ENCODE data around the gene PXDC1. TPM values are rescaled to one million over a fixed set of nuclear protein-coding genes. Genes with fewer than 3 reads are reported as not detected.
A peak's percentile ranks its signal among the peaks of the same experiment; 100 is the strongest.
"Not testable (repeated sequence)": the region's sequence is repeated elsewhere in the genome, so short reads cannot be mapped to it uniquely, and the experiment has no call there.

The PXDC1 gene
- total RNA-seq, 1 experiment from 2014 or later, result 27.6 TPM

DNA sequence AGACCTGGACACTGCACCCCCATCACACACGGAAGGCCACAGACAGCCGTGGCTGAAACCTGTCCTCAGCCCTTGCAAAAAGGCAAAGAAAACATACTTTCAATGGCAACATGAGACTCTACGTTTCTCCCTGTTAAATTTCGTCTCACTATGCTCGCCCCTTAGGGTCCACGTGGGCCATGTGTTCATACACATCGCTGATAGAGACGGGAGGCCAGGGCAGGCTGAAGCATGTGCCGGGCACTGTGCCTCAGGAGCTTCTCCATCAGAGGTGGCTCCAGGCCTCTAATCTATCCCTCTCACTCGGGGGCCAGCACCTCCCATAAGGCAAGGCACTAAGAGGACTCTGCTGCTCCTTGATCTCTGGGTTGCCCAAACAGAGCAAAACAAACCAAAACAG lies 17.5 kb downstream of the PXDC1 start:
- DNase-seq (ENCODE audit: low read depth), result no peak

DNA sequence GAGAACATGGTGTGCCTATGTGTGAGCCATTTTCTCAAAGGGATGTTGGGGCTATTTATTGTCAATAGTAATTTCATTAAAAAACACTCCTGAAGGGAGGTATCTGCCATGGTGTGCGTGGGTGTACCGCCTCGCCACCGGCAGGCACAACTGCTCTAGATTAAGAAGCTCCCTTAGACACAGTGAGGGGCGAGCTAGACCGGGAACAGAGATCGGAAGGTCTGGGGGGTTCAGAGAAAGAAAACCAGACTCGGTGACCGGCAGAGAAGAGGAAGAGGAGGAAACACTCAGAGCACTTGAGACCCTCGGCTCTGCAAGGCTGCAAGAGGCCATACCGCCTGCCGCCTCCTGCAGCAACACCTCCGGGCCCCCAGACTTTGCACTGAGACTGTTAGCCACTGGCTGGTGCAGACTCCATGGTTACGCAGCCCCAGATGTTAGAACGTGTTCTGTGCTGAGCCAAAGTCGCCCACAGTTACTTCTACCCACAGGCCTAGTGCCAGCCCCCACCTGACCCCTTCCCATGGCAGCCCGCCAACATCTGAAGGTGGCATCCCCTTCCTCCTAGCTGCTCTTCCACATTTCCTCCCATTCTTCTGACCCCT lies 18.1 kb downstream of the PXDC1 start:
- DNase-seq (ENCODE audit: low read depth), result no peak

DNA sequence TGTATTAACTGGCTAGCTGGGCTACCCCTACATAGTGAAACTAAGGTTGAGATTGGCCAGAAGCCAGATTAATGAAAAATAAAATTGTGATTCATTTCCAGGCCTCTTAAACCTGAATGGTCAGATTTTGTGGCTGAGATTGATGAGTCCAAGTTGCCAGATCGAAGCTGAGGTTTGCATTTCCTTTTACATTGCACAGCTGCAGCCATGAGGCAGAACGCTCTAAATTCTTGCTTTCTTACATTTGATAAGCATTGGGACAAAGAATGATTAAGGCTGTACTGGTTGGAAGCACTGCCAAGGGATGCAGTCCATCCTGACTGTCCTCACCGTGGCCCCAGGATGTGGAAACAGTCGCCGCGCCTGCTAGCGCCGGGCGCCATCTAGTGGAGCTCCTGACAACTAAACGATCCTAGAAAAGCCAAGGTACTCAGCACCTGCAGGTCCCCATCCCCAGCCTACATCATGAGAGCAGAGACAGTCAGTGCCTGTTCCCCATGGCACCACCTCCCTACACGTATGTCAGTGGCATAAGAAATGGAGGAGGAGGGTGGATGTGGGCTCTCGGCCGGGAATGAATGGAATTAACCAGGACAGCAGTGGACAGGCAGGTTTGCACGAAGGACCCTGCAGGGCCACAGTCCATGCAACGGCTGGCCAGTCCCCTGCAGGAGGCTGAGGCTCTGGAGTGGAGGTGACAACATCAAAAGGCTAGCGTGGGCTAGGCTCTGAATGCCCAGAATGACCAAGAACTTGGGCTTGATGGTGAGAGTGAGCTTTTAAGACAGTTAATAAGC lies 19.0 kb downstream of the PXDC1 start:
- peak; percentile 63 for DNase-seq (ENCODE audit: low read depth)

DNA sequence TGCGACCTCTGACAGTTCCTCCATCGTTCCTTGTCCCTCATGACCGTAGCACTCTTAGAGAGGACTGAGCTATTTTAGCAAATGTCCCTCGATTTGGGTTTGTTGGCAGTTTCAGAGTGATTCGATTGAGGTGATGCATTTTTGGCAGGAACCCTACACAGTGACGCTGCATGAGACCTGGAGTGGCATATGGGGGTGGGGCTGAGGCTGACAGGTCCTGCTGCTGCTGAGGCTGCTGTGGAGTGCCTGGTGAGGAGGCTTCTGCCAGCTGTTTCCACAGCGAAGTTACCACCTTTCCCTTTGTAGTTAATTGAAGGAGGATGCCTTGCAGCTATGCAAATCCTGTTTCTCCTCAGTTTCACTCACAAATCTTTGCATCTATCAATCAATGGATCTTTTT lies 19.8 kb downstream of the PXDC1 start:
- no peak for DNase-seq (ENCODE audit: low read depth)

DNA sequence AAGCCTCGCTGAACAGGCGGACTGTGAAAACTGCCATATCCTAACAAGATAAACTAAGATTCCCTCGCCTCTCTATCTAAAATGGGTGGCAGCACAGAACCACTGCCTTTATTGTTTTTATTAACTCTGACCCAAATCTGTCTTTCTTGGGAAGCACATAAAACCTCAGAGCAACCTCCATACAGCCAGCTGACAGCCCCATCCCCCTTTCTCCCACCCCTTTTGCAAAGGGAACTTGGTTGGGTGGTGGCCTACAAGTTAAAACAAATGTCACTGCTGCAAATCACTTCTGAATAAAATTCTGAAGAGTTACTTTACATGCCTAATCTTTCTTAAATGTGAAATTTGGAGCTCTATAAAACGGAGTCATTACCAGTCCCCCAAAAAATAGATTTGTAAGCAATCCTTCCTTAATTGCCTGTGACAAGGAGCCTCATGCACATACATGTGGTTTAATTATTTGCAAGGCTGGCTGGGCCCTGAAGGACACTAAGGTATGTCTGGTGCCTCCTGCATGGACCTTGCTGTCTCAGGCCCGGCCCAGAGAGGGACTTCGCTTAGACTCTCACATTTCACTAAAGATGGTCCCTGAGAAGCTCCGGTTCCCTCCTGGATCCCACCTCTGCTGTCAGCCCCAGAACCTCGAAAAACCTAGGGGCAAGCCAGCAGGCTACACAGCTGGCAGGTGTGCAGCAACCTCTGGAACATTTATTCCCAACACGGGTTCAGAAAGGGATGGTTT lies 21.7 kb downstream of the PXDC1 start:
- DNase-seq (ENCODE audit: low read depth), result no peak

DNA sequence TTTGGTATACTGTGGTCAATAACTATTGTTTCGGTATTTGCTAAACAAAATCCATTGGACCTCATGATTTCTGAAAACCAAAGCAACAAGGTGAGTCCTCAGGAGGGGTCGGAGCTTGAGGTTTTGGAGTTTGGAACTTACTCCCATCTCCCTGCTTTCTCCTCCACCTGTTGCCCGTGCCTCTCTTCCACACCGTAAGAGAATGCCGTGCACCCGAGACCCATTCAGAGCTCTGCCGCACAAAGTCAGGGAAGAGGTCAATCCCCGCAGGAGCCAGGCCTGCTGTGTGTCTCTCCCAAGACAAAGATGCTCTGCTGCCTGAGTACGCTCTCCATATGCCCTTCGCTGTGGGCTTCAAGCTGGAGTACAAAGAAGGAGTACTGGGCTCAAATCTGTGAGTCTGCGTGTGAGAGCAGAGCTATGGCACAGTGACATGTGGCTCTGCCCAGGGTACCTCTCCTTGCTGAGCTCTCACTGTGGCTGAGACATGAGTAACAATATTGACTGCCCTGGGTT lies 23.9 kb downstream of the PXDC1 start:
- DNase-seq (ENCODE audit: low read depth), result no peak

DNA sequence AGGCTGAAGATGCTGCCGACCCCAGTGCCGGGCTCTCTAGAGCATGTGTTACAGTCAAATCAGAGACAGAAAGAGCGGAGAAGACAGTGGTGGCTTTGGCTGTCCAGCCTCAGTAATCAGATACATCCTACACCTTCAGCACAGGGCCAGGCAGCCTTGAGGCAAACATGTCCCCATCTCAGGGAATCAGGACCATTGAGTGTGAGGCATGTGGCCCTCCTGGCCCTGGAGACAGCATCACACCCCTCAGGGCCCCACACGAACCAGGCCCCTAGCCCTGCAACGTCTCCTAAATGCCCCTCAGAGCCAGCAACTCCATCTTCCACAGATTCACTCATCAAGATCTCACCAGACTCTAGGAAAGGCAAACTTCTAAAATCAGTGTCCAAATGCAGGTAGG lies 24.5 kb downstream of the PXDC1 start:
- DNase-seq (ENCODE audit: low read depth), result no peak

DNA sequence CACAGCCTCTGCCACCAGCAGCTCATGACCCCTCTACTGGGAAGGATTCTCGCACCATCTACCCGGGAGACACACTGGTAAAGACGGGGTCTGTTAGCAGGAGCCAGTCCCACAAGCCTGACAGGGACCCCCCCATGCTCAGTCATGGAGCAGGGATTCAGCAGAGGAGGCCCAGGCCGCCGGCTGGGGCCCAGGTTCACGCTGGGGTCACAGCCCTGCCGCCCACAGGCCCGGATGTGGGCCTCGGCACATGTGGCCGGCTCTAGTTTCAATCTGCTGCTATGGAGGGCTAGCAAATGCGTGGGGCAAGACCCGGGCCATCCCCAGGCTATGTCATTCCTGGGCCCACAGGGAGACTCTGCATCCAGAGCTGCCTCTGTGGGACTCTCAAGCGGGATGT lies 25.1 kb downstream of the PXDC1 start:
- no peak for DNase-seq (ENCODE audit: low read depth)

DNA sequence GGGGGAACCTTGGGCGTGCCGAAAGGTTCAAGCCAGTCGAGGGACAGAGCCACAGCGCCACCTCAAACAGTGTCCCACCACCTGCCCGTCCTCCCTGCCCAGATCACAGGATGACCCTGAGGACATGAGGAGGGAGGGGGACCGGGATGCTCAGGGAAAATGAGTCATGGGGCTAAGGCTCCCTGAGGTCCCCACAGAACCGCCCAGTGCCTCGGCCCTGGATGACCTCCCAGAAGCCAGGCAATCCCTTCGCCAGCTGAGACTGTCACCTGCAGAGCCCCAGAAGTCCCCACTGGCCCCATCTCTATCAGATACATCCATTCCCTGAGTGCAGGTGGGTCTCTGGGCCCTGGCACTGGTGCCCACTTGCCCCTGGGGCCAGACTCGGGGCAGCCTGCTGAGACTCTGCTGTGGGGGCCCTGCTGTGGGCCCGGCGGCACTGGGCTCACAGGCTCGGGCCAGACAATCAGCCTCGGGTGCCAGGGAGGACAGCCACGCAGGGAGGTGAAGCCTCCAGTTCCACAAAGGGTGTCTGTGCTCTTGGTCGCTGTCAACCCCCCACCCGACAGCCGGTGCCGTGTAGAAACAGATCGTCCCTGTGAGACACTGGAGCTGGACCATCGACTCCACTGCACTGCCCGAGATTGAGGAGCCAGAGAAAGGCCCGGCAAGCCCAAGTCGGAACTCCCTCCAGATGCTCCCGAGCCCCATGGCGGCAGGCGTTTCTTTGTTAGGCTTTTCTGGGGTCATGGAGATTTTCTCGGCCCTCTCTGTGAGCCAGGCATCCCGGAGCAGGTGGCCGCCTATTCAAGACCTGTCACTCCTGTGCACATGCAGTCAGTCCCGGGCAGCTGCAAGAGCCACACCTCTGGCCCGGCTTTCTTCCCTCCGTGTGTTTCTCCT lies 26.1 kb downstream of the PXDC1 start:
- no peak for DNase-seq (ENCODE audit: low read depth)

DNA sequence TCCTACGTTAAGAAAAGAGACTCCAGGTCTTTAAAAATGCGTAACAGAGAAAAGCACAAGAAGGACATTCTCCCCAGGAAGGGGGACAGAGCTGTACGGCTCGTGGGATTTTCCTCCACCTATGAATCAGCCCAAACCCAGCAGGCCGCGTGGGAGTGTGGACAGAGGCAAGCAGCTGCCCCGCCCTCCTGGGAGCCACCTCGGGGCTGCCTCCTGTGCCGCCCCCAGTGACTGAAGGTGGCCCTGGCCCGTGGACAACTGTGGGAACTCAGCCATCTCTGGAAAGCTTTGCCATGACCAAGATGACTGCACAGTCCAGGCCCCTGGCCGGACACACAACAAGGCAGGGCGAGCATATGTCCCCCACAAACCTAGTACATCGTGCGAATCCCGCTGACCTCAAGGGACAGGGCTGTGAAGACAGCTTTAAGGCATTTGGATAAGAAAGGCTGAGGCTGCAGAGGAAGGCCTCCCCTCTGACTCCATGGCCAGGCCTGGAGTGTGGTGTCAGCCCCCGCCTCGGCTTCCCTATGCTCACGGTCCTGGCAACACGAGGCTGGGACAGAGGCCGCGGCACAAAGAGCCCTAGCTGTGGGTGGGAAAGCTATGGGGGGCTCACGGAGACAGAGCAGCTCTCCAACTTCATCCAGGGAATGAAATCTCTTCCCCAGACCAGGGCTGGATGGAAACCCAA lies 26.9 kb downstream of the PXDC1 start:
- DNase-seq (ENCODE audit: low read depth), result no peak

DNA sequence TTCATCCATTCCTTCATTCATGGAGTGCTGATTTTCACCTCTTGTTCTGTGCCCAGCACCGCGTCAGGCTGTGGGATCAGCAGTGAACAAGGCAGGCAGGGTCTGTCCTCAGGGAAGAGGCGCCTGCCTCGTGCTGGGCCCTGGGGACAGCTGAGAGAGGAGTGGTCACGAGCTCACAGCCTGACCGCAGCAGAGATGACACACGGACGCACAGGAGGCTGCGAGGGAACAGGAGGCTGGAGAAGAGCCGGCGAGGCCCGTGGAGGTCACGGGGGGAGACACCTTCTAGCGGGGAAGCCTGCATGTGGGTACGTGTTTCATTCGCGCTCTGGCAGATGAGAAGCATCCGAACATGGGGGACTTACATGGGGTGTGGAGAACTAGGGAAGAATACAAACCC lies 27.5 kb downstream of the PXDC1 start:
- no peak for DNase-seq (ENCODE audit: low read depth)

DNA sequence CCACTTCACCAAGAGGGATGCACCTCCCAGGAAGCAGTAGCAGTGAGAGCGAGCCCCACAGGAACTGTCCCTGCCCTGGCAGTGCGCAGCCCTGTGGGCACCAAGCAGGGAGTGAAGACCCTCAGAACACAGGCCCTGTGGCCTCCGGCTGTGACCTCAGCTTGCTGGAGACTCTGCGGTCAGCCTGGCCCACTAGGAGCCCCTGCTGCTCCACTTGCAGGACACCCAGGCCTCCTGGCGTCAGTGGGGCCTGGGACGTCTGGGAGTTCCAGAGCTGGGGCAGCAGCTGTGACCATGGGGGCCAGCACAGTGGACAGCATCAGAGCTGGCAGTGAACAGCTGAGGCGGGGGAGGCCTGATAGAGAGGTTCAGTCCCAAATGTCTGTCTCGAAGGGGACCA lies 28.3 kb downstream of the PXDC1 start:
- DNase-seq (ENCODE audit: low read depth), result no peak

DNA sequence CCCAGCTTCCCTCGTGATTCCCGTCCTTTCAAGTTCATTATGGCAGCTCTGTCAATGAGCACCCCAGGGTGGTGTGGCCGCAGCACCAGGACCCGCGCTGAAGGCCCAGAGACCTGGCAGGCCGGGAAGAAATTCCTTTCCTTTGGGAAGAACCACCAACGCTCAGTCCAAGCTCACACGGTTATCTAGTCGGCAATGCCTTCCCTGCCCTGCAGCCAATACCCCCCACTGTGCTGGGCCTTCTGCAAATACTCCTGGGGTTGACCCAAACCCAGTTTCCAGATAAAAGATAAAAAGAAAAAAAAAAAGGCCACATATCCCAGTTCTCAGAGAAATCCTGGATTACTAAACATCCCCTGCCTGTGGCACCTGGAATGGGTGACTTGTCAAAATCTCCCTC lies 28.7 kb downstream of the PXDC1 start:
- DNase-seq (ENCODE audit: low read depth), result no peak

DNA sequence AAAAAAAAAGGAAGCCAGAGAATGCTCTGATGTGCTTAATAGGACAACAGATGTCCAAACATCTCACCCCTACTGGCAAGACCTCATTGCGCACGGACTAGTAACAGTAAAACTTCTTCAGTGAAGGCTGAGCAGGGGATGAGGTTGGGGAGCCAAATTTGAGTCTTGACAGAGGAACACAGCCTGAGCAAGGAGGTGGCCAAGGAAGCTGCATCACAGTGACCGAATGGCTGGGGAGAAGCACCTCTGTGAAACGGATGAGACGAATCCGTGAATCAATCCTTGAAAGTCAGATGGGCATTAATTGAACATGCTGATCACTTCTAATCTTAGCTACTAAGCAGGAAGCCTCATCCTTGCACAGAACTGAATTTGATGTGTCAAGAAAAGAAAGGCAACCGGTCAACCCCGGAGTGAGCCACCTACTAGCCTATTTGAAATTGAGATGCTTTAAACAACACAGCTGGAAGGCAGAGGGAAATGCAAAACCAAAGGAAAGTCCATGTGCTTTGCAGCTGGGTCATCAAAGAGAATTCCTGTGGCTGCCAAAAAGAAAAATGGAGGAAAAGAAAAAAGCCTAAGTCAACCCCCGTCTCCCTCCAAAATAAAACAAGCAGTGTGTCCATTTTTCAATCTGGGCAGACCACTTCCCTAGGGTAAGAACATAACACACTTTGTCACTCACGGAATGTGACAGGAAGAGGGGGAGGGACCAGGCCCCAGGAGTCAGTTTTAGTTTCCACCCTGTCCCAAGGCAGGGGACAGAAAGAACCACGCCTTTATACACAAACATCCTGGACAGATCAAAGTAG lies 29.5 kb downstream of the PXDC1 start:
- no peak for DNase-seq (ENCODE audit: low read depth)

DNA sequence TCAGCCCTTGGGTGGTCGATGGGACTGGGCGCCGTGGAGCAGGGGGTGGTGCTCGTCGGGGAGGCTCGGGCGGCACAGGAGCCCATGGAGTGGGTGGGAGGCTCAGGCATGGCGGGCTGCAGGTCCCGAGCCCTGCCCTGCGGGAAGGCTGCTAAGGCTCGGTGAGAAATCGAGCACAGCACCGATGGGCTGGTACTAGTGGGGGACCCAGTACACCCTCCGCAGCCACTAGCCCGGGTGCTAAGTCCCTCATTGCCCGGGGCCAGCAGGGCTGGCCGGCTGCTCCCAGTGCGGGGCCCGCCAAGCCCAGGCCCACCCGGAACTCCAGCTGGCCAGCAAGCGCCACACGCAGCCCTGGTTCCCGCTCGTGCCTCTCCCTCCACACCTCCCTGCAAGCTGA lies 30.7 kb downstream of the PXDC1 start:
- DNase-seq (ENCODE audit: low read depth), result not testable (repeated sequence)

DNA sequence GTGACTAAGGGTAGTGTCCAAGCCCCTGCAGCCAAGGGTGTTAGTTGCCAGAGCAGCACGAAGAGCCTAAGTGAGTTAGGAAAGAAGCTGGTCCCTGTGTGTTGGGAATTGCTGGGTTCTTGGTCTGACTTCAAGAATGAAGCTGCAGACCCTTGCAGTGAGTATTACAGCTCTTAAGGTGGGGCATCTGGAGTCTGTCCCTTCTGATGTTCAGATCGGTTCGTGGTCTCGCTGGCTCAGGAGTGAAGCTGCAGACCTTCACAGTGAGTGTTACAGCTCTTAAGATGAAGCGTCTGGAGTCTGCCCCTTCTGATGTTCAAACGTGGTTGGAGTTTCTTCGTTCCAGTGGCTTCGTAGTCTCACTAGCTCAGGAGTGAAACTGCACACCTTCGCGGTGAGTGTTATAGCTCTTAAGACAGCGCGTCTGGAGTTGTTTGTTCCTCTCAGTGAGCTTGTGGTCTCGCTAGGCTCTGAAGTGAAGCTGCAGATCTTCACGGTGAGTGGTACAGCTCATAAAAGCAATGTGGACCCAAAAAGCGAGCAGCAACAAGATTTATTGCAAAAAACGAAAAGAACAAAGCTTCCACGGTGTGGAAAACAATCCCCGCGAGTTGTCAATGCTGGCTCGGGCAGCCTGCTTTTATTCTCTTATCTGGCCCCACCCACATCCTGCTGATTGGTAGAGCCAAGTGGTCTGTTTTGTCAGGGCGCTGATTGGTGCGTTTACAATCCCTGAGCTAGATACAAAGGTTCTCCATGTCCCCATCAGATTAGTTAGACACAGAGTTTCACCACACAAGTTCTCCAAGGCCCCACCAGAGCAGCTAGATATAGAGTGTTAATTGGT lies 31.8 kb downstream of the PXDC1 start:
- DNase-seq (ENCODE audit: low read depth), result no peak

DNA sequence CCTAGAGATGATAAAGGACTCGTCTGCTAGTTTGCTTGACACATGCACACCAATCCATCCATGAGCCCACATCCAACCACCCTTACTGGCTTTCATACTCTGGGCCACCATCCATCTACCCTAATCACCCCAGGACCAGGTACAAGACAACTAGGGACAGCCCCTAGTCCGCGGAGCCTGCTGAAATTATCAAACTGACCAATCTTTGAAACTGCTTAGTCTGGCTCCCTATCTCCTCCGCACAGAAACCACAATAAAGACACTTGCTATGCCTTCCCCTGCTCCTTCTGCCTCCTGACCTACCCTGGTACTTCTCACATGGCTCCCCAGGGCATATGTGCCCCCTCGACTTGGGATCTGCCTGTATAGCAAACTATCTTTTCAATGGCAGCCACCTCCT lies 33.1 kb downstream of the PXDC1 start:
- DNase-seq (ENCODE audit: low read depth), result no peak

DNA sequence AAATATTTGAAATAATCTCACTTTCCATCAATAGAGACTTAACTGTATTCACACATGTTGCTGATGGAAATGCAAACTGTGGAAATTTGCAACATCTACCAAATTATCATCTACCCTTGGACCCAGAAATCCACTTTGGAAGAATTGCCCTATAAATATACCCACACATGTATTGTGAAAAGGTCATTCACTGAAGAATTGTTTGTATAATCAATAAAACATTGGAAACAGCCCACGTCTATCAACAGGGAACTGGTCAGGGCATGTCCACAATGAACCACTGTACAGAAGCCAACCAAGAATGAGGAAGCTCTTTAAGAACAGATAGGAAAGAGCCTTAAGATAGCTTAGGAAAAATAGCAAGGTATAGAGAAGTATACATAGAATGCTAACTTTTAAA lies 36.2 kb downstream of the PXDC1 start:
- no peak for DNase-seq (ENCODE audit: low read depth)

DNA sequence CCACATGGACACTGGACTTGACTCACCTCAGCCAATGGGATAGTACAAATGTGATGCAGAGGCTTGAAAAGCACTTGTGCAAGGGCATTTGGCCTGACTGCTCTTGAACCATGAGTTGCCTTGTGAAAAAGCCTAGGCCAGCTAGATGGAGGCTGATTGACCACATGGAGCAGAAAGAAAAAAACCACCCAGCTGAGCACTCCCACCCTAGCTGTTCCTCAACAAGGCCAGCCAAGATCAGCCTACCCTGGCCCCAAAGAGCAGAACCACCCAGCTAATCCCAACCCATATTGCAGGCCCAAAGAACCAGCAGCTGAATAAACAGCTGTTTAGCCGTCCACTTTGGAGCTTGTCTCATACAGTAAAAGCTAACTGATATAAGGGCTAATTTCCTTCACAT lies 36.7 kb downstream of the PXDC1 start:
- DNase-seq (ENCODE audit: low read depth), result no peak
